GM19372 (cell line): ENCODE results near the gene IGSF23.
"Not testable (repeated sequence)": the region's sequence is repeated elsewhere in the genome, so short reads cannot be mapped to it uniquely, and the experiment has no call there.

ENCODE experiments used
- ATAC-seq: cut with Tn5 transposase; IDR thresholded peaks from one replicate; pipeline ENCODE4 v1.9.1; 2021; ENCODE audit warnings: mild to moderate bottlenecking, low read depth, moderate library complexity; ENCODE audit not compliant: unreplicated experiment

Gene IGSF23

GRCh38 chr19:44585371-44586133 is 27.8 kb upstream of the IGSF23 start:
- no peak for ATAC-seq

DNA sequence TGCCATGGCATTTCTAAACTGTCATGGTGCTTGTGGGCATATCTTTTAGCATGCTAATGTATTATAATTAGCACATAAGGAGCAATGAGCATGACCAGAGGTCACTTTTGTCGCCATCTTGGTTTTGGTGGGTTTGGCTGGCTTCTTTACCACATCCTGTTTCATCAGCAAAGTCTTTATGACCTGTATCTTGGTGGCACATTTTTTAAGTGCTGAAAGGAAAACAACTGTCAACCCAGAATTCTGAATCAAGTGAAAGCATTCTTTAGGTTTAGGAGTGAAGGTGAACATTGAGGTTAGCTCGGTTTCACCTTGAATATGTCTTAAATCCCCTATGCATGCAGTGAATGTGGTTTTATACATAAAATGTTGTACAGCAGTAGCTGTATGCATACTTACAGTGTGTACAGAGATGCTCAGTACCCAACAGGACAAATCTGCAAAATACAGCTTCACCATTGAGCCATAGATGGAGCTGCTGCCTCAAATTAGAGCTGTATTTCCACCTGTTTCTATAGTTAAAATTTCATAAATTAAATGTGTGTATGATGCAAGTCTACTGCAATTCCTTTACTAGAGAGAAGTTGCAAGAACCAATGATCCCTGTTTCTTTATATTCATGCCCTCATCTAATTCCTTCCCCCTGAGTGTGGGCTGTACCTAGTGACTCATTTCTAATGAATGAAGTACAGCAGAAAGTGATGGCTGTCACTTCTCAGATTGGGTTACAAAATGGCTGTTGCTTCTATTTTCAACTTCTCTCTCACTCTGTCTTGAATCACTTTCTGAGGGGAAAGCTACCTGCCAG is 25.2 kb upstream of the IGSF23 start:
- ATAC-seq, result no peak

DNA sequence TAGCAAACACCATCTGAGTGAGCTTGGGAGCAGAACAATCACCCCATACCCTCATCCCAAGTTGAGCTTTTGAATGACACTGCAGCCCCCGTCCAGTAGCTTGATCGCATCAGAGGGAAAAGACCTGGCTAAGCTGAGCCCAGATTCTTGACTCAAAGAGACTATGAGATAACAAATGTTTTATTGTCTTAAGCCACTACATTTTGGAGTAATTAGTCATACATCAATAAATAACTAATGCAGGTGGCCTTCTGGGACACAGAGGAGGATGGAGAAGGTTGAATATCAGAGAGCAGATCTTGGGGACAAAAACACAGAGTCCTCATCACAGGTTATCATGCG is 24.6 kb upstream of the IGSF23 start:
- no peak for ATAC-seq

DNA sequence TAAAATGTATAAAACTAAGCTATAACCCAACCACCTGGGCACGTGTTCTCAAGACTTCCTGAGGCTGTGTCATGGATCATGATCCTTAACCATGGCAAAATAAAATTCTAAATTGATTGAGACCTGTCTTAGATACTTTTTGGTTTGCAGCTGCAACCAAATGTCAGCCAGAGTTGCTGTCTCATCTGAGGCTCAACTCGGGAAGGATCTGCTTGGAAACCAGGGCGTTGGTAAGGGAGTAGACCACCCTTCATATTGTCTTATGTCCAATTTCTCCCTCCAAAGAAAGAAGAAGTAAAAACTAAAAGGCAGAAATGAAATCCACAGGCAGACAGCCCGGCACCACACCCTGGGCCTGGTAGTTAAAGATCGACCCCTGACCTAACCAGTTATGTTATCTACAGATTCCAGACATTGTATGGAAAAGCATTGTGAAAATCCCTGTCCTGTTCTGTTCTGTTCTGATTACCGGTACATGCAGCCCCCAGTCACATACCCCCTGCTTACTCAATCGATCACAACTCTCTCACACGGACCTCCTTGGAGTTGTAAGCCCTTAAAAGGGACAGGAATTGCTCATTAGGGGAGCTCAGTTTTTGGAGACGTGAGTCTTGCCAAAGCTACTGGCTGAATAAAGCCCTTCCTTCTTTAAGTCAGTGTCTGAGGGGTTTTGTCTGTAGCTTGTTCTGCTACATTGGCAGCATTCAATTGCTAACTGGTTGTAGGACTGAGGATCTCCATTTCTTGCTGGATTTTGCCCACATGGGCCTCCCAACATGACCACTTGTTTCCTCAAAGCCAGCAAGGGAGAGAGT is 22.9 kb upstream of the IGSF23 start:
- ATAC-seq, result no peak

GRCh38 chr19:44591340-44591993 is 21.9 kb upstream of the IGSF23 start:
- not testable (repeated sequence) for ATAC-seq

DNA sequence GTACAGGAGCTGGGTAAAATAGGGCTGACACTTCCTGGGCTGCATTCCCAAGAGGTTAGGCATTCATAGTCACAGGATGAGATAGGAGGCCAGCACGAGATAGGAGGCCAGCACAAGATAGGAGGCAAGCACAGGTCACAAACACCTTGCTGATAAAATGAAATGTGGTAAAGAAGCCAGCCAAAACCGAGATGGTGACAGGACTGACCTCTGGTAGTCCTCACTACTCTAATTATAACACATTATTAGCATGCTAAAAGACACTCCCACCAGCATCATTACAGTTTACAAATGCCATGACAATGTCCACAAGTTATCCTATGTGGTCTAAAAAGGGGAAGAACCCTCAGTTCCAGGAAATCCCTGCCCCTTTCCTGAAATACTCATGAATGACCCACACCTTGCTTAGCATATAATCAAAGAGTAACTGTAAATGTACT is 20.9 kb upstream of the IGSF23 start:
- no peak for ATAC-seq

DNA sequence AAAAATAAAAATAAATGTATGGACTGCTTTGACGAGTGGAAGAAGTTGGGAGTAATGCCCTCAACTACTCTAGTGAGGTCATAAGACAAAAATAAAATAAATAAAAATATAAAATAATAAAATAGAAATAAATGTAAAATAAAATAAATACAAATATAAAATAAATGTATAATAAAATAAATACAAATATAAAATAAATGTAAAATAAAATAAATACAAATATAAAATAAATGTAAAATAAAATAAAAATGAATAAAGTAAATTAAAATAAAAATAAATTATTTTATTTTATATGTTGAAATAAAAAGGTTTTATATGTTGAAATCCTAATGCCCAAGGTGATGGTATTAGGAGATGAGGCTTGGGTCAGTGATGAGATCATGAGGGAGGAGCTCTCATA is 20.1 kb upstream of the IGSF23 start:
- ATAC-seq, result no peak

GRCh38 chr19:44593866-44594266 is 19.5 kb upstream of the IGSF23 start:
- not testable (repeated sequence) for ATAC-seq

- no peak for ATAC-seq
Observed at GRCh38 chr19:44596428-44597130, 16.8 kb upstream of the IGSF23 start.

- no peak for ATAC-seq
Observed at GRCh38 chr19:44597131-44597491, 16.3 kb upstream of the IGSF23 start.

- ATAC-seq, result no peak
Observed at GRCh38 chr19:44598355-44598754, 15.0 kb upstream of the IGSF23 start.

- ATAC-seq, result no peak
Observed at GRCh38 chr19:44598880-44599279, 14.5 kb upstream of the IGSF23 start.

DNA sequence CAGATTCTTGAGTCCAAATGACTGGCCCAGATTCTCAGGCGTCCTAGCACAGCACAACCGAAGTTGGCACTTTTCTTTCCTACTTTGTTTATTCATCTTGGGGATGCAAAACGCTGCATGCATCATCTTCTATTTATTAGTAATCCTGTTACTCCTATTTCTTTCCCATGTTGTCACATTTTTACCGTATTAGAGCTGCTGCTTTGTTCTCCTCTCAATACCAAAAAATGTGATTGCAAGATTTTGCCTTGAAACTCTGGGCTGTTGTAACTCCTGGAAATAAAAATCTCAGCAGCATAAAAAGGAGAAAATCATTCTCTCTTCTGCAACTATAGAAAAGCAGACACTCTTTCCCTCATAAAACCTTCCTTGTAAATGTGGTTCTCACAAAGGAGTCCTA is 12.9 kb upstream of the IGSF23 start:
- ATAC-seq, result no peak

DNA sequence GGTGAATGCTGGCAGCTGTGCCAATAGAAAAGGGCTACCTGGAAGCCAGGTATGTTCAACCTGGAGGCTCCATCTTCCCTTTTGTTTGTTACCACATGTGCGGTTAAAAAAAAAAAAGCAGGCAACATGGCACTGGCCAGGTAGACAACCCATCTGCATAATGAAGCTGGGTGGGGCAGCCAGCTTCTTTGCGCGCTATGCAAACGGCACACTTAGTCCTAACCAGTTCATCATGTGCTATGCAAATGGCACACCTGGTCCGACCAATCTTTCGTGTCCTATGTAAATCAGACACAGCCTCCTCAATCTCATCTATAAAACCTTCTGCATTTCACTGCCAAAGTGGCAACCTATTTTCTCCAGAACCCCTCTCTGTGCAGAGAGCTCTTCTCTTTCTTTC is 11.3 kb upstream of the IGSF23 start:
- ATAC-seq, result no peak

DNA sequence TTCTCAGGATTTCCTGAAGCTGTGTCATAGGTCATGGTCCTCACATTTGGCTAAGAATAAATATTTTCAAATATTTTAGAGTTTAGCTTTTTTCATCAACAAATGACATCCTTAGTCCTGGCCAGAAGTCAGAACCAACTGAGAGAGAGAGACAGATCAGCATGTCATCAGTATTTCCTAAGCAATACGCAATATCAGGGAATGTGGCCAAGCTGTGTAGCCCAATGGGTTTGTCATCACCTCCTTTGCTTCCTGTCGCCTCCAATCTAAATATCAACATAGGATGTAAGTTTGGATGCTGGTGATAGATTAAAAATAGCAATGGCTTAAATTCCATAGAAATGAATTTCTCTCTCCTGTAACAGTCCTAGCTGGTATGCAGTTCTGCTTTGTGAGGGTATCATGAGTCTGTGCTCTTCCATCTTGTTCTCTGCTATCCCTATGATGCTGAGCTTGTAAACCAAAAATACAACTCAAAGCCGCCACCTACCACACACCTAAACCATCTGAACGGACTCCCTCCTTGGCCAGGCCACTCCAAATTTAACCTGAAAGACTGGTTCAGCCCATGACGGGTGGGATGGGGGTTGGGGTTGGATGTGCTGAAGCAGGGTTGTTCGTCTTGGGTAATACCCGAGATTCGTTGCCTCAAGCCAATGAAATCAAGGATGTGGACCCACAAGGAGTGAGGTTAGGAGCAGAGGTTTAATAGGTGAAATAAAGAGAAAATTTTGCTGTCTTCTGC is 10.0 kb upstream of the IGSF23 start:
- ATAC-seq, result no peak

DNA sequence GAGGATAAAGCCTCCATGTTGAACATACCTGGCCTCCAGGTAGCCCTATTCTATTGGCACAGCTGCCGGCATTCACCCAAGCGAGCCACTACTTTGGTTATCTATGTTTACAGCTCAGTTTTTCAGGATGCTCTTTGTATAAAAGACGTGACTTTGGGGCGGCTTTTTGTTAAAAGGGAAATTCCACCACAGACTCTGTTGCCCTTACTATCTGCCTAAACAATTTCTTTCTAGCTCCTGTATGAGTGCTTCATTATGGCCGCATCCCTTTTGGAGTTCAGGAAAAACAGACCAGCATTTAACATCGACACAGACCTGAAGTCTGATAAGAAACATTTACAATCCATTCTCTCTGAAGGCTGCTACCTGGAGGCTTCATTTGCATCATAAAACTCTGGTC is 9.1 kb upstream of the IGSF23 start:
- no peak for ATAC-seq

DNA sequence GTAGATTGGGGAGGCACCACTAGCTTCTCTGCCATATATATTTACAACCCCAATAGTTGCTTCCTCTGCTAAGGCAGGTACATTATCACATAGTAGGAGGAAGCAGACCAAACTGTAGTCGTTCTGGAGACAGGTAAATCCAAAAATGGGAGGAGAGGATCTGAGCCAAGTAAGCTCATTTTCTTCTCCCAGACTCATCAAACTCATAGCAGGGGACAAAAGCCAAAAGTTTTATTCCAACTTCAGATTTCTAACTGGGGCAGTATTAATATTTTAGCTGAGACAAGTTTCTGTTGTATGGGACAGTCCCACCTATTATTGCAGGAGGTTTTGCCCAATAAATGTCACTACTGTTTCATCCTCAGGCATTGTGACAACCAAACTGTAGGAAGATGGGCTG is 7.8 kb upstream of the IGSF23 start:
- ATAC-seq, result no peak

- no peak for ATAC-seq
Observed at GRCh38 chr19:44607049-44607448, 6.3 kb upstream of the IGSF23 start.

- ATAC-seq, result no peak
Observed at GRCh38 chr19:44607917-44608316, 5.4 kb upstream of the IGSF23 start.
